HEK293 (cell line): Measurements from ENCODE around the gene ZFTA.

Source experiments
- CTCF ChIA-PET: fragments of 350-600 bp; formaldehyde crosslinking; extraction: SDS; loops from one replicate; lab custom pipeline; 2021; ENCODE audit warnings: antibody characterized with exemption; lab: Yijun Ruan, JAX
- POLR2A ChIA-PET: fragments of 300-600 bp; formaldehyde crosslinking; extraction: SDS; loops from one replicate; lab custom pipeline; 2020; ENCODE audit warnings: antibody characterized with exemption, inconsistent platforms; lab: Yijun Ruan, JAX
- H3K27ac ChIP-seq: fragments of 200-500 bp; sonication (Bioruptor generic); 2 replicates; pipeline ENCODE4 v1.5.1; 2014; ENCODE audit warnings: low read depth, low read length, control low read depth, inconsistent platforms; ENCODE audit errors: extremely low read depth
- H3K36me3 ChIP-seq, 2 experiments: fragments of 200-500 bp in 1 of 2; sonication (Bioruptor generic) in 1 of 2; 1 replicate in 1 of 2; 2 replicates in 1 of 2; pipeline ENCODE4 v1.5.1; 2014 to 2017; ENCODE audit warnings: inconsistent platforms in 2 of 2, low read length in 2 of 2; ENCODE audit not compliant: control insufficient read depth in 2 of 2, insufficient read depth in 1 of 2
- H3K4me1 ChIP-seq: fragments of 200-500 bp; sonication (Bioruptor generic); 2 replicates; pipeline ENCODE4 v1.5.1; 2014; ENCODE audit warnings: mild to moderate bottlenecking, low read length, inconsistent platforms; ENCODE audit not compliant: control insufficient read depth, insufficient read depth
- H3K4me3 ChIP-seq: 2 replicates; pipeline ENCODE4 v1.5.1; 2011; ENCODE audit warnings: low read depth, mild to moderate bottlenecking, control low read depth, low read length, moderate library complexity
- H3K9me3 ChIP-seq: fragments of 200-500 bp; sonication (Bioruptor generic); 2 replicates; pipeline ENCODE4 v1.5.1; 2014; ENCODE audit warnings: low read depth, low read length, inconsistent platforms; ENCODE audit not compliant: control insufficient read depth, insufficient read depth
- GFI1B ChIP-seq: fragments of 450-650 bp; formaldehyde crosslinking; IDR thresholded peaks from 2 replicates; pipeline ENCODE4 v1.5.1; 2016; ENCODE audit warnings: missing biosample characterization, missing genetic modification characterization
- GLI2 ChIP-seq: fragments of 450-650 bp; formaldehyde crosslinking; IDR thresholded peaks from 2 replicates; pipeline ENCODE4; 2017; ENCODE audit warnings: missing biosample characterization, missing genetic modification characterization, low read depth, borderline replicate concordance
- GLI4 ChIP-seq: fragments of 450-650 bp; formaldehyde crosslinking; IDR thresholded peaks from 2 replicates; pipeline ENCODE4 v1.5.1; 2016; ENCODE audit warnings: missing biosample characterization, missing genetic modification characterization
- GLIS2 ChIP-seq: fragments of 450-650 bp; formaldehyde crosslinking; IDR thresholded peaks from 2 replicates; pipeline ENCODE4 v1.5.1; 2016; ENCODE audit warnings: missing biosample characterization, missing genetic modification characterization
- KLF16 ChIP-seq: fragments of 450-650 bp; formaldehyde crosslinking; IDR thresholded peaks from 2 replicates; pipeline ENCODE4 v1.5.1; 2017; ENCODE audit warnings: missing biosample characterization, missing genetic modification characterization
- REPIN1 ChIP-seq: fragments of 450-650 bp; formaldehyde crosslinking; IDR thresholded peaks from 2 replicates; pipeline ENCODE4 v1.5.1; 2017; ENCODE audit warnings: missing biosample characterization, missing genetic modification characterization, low read depth
- SCRT2 ChIP-seq: fragments of 450-650 bp; formaldehyde crosslinking; IDR thresholded peaks from 2 replicates; pipeline ENCODE4 v1.5.1; 2016; ENCODE audit warnings: missing biosample characterization, missing genetic modification characterization
- SP3 ChIP-seq: fragments of 450-650 bp; formaldehyde crosslinking; IDR thresholded peaks from 2 replicates; pipeline ENCODE4 v1.5.1; 2016; ENCODE audit warnings: missing biosample characterization, missing genetic modification characterization
- WT1 ChIP-seq: fragments of 450-650 bp; formaldehyde crosslinking; IDR thresholded peaks from 2 replicates; pipeline ENCODE4 v1.5.1; 2016; ENCODE audit warnings: missing biosample characterization, missing genetic modification characterization
- ZBTB20 ChIP-seq: fragments of 450-650 bp; formaldehyde crosslinking; IDR thresholded peaks from 2 replicates; pipeline ENCODE4 v1.5.1; 2016; ENCODE audit warnings: missing biosample characterization, missing genetic modification characterization
- ZBTB26 ChIP-seq: fragments of 450-650 bp; formaldehyde crosslinking; optimal IDR thresholded peaks from 2 replicates; pipeline ENCODE3; 2016; ENCODE audit warnings: missing biosample characterization, mild to moderate bottlenecking, missing genetic modification characterization
- ZBTB48 ChIP-seq: fragments of 450-650 bp; formaldehyde crosslinking; IDR thresholded peaks from 2 replicates; pipeline ENCODE4 v1.5.1; 2016; ENCODE audit warnings: missing biosample characterization, missing genetic modification characterization
- ZBTB8A ChIP-seq: fragments of 450-650 bp; formaldehyde crosslinking; IDR thresholded peaks from 2 replicates; pipeline ENCODE4 v1.5.1; 2016; ENCODE audit warnings: missing biosample characterization, missing genetic modification characterization
- ZFHX2 ChIP-seq: fragments of 450-650 bp; formaldehyde crosslinking; conservative IDR thresholded peaks from 2 replicates; pipeline ENCODE4 v1.5.1; 2016; ENCODE audit warnings: missing biosample characterization, missing genetic modification characterization
- ZFP3 ChIP-seq: fragments of 450-650 bp; formaldehyde crosslinking; IDR thresholded peaks from 2 replicates; pipeline ENCODE4 v1.5.1; 2016; ENCODE audit warnings: low read depth, missing biosample characterization, missing genetic modification characterization
- ZNF121 ChIP-seq: fragments of 450-650 bp; formaldehyde crosslinking; IDR thresholded peaks from 2 replicates; pipeline ENCODE4 v1.5.1; 2016; ENCODE audit warnings: missing biosample characterization, missing genetic modification characterization
- ZNF23 ChIP-seq: fragments of 450-650 bp; formaldehyde crosslinking; IDR thresholded peaks from 2 replicates; pipeline ENCODE4 v1.5.1; 2016; ENCODE audit warnings: missing biosample characterization, missing genetic modification characterization, borderline replicate concordance
- ZNF239 ChIP-seq: fragments of 450-650 bp; formaldehyde crosslinking; IDR thresholded peaks from 2 replicates; pipeline ENCODE4 v1.5.1; 2016; ENCODE audit warnings: missing biosample characterization, missing genetic modification characterization
- ZNF292 ChIP-seq: fragments of 450-650 bp; formaldehyde crosslinking; IDR thresholded peaks from 2 replicates; pipeline ENCODE4 v1.5.1; 2016; ENCODE audit warnings: low read depth, missing biosample characterization, missing genetic modification characterization, borderline replicate concordance
- ZNF324 ChIP-seq: fragments of 450-650 bp; formaldehyde crosslinking; IDR thresholded peaks from 2 replicates; pipeline ENCODE4 v1.5.1; 2016; ENCODE audit warnings: missing biosample characterization, missing genetic modification characterization
- ZNF341 ChIP-seq: fragments of 450-650 bp; formaldehyde crosslinking; IDR thresholded peaks from 2 replicates; pipeline ENCODE4; 2016; ENCODE audit warnings: low read depth, missing biosample characterization, missing genetic modification characterization
- ZNF501 ChIP-seq: fragments of 450-650 bp; formaldehyde crosslinking; IDR thresholded peaks from 2 replicates; pipeline ENCODE4 v1.5.1; 2016; ENCODE audit warnings: missing biosample characterization, missing genetic modification characterization
- ZNF670 ChIP-seq: fragments of 450-650 bp; formaldehyde crosslinking; IDR thresholded peaks from 2 replicates; pipeline ENCODE4 v1.5.1; 2016; ENCODE audit warnings: missing biosample characterization, missing genetic modification characterization, low read depth
- ZNF777 ChIP-seq: fragments of 450-650 bp; formaldehyde crosslinking; IDR thresholded peaks from 2 replicates; pipeline ENCODE4 v1.5.1; 2017; ENCODE audit warnings: missing biosample characterization, missing genetic modification characterization, borderline replicate concordance
- ZXDB ChIP-seq: fragments of 450-650 bp; formaldehyde crosslinking; IDR thresholded peaks from 2 replicates; pipeline ENCODE4 v1.5.1; 2016; ENCODE audit warnings: missing biosample characterization, missing genetic modification characterization
- TF ChIP-seq, protein P1 (sequence below): fragments of 450-650 bp; formaldehyde crosslinking; IDR thresholded peaks from 2 replicates; pipeline ENCODE4 v1.5.1; 2016; ENCODE audit warnings: missing biosample characterization, missing genetic modification characterization
- TF ChIP-seq, protein P2 (sequence below): fragments of 450-650 bp; formaldehyde crosslinking; IDR thresholded peaks from 2 replicates; pipeline ENCODE4 v1.5.1; 2016; ENCODE audit warnings: missing biosample characterization, missing genetic modification characterization
- TF ChIP-seq, protein P3 (sequence below): fragments of 450-650 bp; formaldehyde crosslinking; IDR thresholded peaks from 2 replicates; pipeline ENCODE4 v1.5.1; 2016; ENCODE audit warnings: missing biosample characterization, missing genetic modification characterization

Gene ZFTA

DNA sequence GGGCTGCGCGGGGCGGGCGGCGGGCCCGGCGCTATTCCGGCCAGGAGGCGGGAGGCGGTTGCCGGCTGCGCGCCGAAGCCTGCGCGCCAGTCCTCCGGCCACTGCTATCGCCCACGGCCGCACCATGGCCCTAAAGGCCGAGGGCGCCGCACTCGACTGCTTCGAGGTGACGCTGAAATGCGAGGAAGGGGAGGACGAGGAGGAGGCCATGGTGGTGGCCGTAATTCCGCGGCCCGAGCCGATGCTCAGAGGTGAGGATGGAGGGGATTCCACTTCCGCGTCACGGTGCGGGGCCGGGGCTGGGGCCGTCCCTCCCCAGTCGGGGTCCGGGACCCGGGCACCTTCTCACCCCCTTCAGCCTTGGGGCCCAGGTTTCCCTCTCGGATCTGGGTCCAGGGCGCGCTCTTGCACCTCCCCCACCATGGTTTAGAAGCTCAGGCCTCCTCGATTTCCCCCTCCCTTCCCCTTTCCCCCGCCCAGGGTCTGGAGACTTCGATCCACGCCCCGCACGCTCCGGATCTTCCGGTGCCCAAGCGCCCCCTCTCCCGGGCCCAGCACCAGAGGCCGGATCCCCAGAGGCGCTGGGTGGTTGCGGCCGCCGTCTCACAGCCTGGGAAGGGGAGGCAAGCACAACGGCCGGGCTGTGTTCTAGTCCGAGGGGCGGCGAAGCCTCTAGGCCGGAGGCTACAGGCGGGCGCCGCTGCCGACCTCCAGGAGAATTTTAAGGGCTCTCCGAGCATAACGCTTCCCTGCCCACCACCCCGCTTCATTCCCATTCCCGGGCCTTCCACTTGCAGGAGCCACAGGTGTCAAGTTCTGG, 45.2 kb upstream of the ZFTA start:
- Histone ChIP-seq H3K36me3 (peaks cover 0 to 41% of the 10 kb centered on the region in 2 experiments; a peak in 2 of 3 replicates), H3K9me3 (no peaks in the 10 kb centered on the region), H3K4me3 (peak overlapping the region; percentile 86), H3K4me1 (no peaks in the 10 kb centered on the region), H3K27ac (peak overlapping the region; percentile 85)
- ChIA-PET CTCF (interaction anchor here (0.6 to 1.1 kb wide), 3 partner anchors 16 to 23 kb away, joined by 3 to 4 read pairs (median 3); no protein-coding TSS in a partner anchor), POLR2A (interaction anchor here (0.5 to 1.1 kb wide), 5 partner anchors 11 to 49 kb away, joined by 3 to 7 read pairs (median 3); no protein-coding TSS in a partner anchor)
- TF ChIP-seq WT1, result no peak
- no peak for TF ChIP-seq ZNF292 (tag by site-specific recombination)
- peak; percentile 80 for TF ChIP-seq ZBTB26 (tag by site-specific recombination)
- no peak for TF ChIP-seq ZNF324 (tag by site-specific recombination)
- TF ChIP-seq ZXDB (tag by site-specific recombination), result peak; percentile 58
- peak; percentile 97 for TF ChIP-seq ZBTB20 (tag by site-specific recombination)
- no peak for TF ChIP-seq ZNF777 (tag by site-specific recombination)
- TF ChIP-seq ZNF239 (tag by site-specific recombination), result no peak
- no peak for TF ChIP-seq GFI1B (tag by site-specific recombination)
- TF ChIP-seq ZNF23 (tag by site-specific recombination), result no peak
- TF ChIP-seq KLF16 (tag by site-specific recombination), result peak; percentile 68; the same call in 1 of the 2 replicates
- TF ChIP-seq ZNF121 (tag by site-specific recombination), result 0 out of 2 replicates have a peak, but pooled peaks have one; percentile 14
- TF ChIP-seq, protein P1, sequence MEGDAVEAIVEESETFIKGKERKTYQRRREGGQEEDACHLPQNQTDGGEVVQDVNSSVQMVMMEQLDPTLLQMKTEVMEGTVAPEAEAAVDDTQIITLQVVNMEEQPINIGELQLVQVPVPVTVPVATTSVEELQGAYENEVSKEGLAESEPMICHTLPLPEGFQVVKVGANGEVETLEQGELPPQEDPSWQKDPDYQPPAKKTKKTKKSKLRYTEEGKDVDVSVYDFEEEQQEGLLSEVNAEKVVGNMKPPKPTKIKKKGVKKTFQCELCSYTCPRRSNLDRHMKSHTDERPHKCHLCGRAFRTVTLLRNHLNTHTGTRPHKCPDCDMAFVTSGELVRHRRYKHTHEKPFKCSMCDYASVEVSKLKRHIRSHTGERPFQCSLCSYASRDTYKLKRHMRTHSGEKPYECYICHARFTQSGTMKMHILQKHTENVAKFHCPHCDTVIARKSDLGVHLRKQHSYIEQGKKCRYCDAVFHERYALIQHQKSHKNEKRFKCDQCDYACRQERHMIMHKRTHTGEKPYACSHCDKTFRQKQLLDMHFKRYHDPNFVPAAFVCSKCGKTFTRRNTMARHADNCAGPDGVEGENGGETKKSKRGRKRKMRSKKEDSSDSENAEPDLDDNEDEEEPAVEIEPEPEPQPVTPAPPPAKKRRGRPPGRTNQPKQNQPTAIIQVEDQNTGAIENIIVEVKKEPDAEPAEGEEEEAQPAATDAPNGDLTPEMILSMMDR (tag by site-specific recombination), result peak; percentile 20; the same call in 1 of the 2 replicates
- TF ChIP-seq ZNF501 (tag by site-specific recombination), result no peak
- peak; percentile 42 for TF ChIP-seq GLIS2
- no peak for TF ChIP-seq REPIN1 (tag by site-specific recombination)
- TF ChIP-seq GLI2 (tag by site-specific recombination), result no peak
- peak; percentile 94 for TF ChIP-seq SCRT2 (tag by site-specific recombination)
- peak; percentile 57 for TF ChIP-seq SP3 (tag by site-specific recombination)
- 0 out of 2 replicates have a peak, but pooled peaks have one; percentile 41 for TF ChIP-seq ZFHX2 (tag by site-specific recombination)
- peak; percentile 89 for TF ChIP-seq ZBTB8A
- TF ChIP-seq ZBTB48 (tag by site-specific recombination), result peak; percentile 62
- TF ChIP-seq ZNF341 (tag by site-specific recombination), result peak; percentile 79
- TF ChIP-seq GLI4, result no peak
- no peak for TF ChIP-seq ZFP3 (tag by site-specific recombination)
- TF ChIP-seq, protein P2, sequence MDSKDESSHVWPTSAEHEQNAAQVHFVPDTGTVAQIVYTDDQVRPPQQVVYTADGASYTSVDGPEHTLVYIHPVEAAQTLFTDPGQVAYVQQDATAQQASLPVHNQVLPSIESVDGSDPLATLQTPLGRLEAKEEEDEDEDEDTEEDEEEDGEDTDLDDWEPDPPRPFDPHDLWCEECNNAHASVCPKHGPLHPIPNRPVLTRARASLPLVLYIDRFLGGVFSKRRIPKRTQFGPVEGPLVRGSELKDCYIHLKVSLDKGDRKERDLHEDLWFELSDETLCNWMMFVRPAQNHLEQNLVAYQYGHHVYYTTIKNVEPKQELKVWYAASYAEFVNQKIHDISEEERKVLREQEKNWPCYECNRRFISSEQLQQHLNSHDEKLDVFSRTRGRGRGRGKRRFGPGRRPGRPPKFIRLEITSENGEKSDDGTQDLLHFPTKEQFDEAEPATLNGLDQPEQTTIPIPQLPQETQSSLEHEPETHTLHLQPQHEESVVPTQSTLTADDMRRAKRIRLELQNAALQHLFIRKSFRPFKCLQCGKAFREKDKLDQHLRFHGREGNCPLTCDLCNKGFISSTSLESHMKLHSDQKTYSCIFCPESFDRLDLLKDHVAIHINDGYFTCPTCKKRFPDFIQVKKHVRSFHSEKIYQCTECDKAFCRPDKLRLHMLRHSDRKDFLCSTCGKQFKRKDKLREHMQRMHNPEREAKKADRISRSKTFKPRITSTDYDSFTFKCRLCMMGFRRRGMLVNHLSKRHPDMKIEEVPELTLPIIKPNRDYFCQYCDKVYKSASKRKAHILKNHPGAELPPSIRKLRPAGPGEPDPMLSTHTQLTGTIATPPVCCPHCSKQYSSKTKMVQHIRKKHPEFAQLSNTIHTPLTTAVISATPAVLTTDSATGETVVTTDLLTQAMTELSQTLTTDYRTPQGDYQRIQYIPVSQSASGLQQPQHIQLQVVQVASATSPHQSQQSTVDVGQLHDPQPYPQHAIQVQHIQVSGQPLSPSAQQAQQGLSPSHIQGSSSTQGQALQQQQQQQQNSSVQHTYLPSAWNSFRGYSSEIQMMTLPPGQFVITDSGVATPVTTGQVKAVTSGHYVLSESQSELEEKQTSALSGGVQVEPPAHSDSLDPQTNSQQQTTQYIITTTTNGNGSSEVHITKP (tag by site-specific recombination), result peak; percentile 84
- TF ChIP-seq, protein P3, sequence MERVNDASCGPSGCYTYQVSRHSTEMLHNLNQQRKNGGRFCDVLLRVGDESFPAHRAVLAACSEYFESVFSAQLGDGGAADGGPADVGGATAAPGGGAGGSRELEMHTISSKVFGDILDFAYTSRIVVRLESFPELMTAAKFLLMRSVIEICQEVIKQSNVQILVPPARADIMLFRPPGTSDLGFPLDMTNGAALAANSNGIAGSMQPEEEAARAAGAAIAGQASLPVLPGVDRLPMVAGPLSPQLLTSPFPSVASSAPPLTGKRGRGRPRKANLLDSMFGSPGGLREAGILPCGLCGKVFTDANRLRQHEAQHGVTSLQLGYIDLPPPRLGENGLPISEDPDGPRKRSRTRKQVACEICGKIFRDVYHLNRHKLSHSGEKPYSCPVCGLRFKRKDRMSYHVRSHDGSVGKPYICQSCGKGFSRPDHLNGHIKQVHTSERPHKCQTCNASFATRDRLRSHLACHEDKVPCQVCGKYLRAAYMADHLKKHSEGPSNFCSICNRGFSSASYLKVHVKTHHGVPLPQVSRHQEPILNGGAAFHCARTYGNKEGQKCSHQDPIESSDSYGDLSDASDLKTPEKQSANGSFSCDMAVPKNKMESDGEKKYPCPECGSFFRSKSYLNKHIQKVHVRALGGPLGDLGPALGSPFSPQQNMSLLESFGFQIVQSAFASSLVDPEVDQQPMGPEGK (tag by site-specific recombination), result peak; percentile 75
- TF ChIP-seq ZNF670 (tag by site-specific recombination), result no peak
